ENCODE results near the gene ASB18.

ASB18 gene

DNA sequence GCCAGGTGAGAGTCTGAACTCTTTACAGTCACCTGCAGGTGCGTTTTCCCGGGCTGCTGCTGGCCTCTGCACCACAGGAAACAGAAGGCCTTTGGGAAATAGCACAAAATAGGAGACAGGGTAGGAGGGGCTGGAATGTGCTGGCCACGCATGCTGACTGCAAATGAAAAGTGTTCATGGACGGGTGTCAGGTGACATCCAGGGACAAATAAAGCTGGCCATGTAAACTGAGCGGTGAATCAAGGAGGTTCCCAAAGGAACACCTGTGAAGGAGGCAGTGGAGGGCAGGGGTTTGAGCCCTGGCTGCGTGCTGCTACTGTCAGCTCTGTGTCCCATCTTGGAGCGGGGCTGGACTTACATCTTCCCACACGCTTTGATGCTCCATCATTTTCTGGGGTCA, 53.7 kb downstream of the ASB18 start:
- Histone ChIP-seq H3K4me1 (ENCODE audit: control insufficient read depth, low read length) (no peaks in the 10 kb centered on the region), H3K36me3 (ENCODE audit: control insufficient read depth, low read length) (no peaks in the 10 kb centered on the region), H3K27ac (ENCODE audit: low read depth, low read length) (no peak overlapping the region), H3K79me2 (ENCODE audit: control insufficient read depth, low read length) (no peaks in the 10 kb centered on the region), H3F3A (ENCODE audit: control insufficient read depth, insufficient read depth) (no peaks in the 10 kb centered on the region), H4K20me1 (ENCODE audit: control insufficient read depth, insufficient read depth, low read depth, low read length) (no peaks in the 10 kb centered on the region), H3K4me2 (ENCODE audit: low read length) (no peak overlapping the region), H3K9me2 (replicated peaks; ENCODE audit: control insufficient read depth, low read length) (no peaks in the 10 kb centered on the region), H3K4me3 (ENCODE audit: low read length) (no peak overlapping the region), H3K9me3 (ENCODE audit: control insufficient read depth, insufficient read depth, low read length) (no peaks in the 10 kb centered on the region), H3K27me3 (ENCODE audit: control insufficient read depth, low read length) (no peaks in the 10 kb centered on the region)
- TF ChIP-seq, protein P1, sequence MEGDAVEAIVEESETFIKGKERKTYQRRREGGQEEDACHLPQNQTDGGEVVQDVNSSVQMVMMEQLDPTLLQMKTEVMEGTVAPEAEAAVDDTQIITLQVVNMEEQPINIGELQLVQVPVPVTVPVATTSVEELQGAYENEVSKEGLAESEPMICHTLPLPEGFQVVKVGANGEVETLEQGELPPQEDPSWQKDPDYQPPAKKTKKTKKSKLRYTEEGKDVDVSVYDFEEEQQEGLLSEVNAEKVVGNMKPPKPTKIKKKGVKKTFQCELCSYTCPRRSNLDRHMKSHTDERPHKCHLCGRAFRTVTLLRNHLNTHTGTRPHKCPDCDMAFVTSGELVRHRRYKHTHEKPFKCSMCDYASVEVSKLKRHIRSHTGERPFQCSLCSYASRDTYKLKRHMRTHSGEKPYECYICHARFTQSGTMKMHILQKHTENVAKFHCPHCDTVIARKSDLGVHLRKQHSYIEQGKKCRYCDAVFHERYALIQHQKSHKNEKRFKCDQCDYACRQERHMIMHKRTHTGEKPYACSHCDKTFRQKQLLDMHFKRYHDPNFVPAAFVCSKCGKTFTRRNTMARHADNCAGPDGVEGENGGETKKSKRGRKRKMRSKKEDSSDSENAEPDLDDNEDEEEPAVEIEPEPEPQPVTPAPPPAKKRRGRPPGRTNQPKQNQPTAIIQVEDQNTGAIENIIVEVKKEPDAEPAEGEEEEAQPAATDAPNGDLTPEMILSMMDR (IDR thresholded peaks at IDR 0.05; ENCODE audit: low read depth, low read length, poor library complexity, severe bottlenecking), result no peak
- TF ChIP-seq EZH2phosphoT487 (IDR thresholded peaks at IDR 0.05; ENCODE audit: borderline replicate concordance, low read length), result no peak

DNA sequence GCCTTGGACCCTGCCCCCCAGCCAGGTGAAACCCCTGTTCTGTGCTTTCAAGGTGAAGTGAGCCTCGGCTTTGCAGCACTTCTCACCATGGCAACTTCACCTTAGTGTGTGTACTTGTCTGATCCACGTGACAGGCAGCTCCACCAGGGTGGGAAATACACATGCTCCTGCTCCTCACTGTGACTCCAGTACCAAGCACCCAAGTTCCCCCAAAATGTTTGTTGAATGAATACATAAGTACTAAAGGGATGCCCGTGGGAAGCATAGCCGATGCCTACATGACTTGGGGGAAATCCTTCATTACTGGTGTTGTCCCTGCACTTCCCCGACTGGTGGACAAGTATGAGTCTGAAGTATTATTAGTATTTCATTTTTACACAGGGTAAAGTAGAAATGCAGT, 54.2 kb downstream of the ASB18 start:
- H3K9me2 ChIP-seq (replicated peaks; ENCODE audit: control insufficient read depth, low read length), result no peaks in the 10 kb centered on the region
- no peaks in the 10 kb centered on the region for H3K9me3 ChIP-seq (ENCODE audit: control insufficient read depth, insufficient read depth, low read length)
- no peaks in the 10 kb centered on the region for H4K20me1 ChIP-seq (ENCODE audit: control insufficient read depth, insufficient read depth, low read depth, low read length)
- H3K4me2 ChIP-seq (ENCODE audit: low read length), result no peak overlapping the region
- TF ChIP-seq, protein P1 (IDR thresholded peaks at IDR 0.05; ENCODE audit: low read depth, low read length, poor library complexity, severe bottlenecking), result no peak
- no peak for TF ChIP-seq EZH2phosphoT487 (IDR thresholded peaks at IDR 0.05; ENCODE audit: borderline replicate concordance, low read length)
- no peaks in the 10 kb centered on the region for H3K4me1 ChIP-seq (ENCODE audit: control insufficient read depth, low read length)
- H3K36me3 ChIP-seq (ENCODE audit: control insufficient read depth, low read length), result no peaks in the 10 kb centered on the region
- H3F3A ChIP-seq (ENCODE audit: control insufficient read depth, insufficient read depth), result no peaks in the 10 kb centered on the region
- H3K27me3 ChIP-seq (ENCODE audit: control insufficient read depth, low read length), result no peaks in the 10 kb centered on the region
- H3K79me2 ChIP-seq (ENCODE audit: control insufficient read depth, low read length), result no peaks in the 10 kb centered on the region
- H3K4me3 ChIP-seq (ENCODE audit: low read length), result no peak overlapping the region
- H3K27ac ChIP-seq (ENCODE audit: low read depth, low read length), result no peak overlapping the region

DNA sequence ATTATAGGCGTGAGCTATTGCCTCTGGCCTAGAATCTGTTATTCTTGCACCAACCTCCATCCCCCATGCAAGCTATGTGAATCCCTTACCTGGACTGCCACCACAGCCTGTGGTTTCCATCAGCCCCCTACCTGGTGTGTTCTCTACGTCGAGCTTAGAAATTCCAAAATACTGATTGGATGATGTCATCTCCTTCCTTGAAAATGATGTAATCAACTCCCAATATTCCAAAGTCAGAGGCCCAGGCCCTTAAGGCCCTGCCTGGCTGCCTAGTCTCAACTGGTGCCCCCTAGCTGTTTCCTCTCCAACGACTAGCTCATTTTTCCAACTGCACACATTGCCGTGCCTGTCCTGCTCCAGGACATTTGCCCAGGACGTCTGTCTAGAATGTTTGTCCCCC, 54.7 kb downstream of the ASB18 start:
- Histone ChIP-seq H3K36me3 (ENCODE audit: control insufficient read depth, low read length) (no peaks in the 10 kb centered on the region), H3K4me3 (ENCODE audit: low read length) (no peak overlapping the region), H4K20me1 (ENCODE audit: control insufficient read depth, insufficient read depth, low read depth, low read length) (no peaks in the 10 kb centered on the region), H3K9me2 (replicated peaks; ENCODE audit: control insufficient read depth, low read length) (no peaks in the 10 kb centered on the region), H3K9me3 (ENCODE audit: control insufficient read depth, insufficient read depth, low read length) (no peaks in the 10 kb centered on the region), H3K4me2 (ENCODE audit: low read length) (no peak overlapping the region), H3K27ac (ENCODE audit: low read depth, low read length) (no peak overlapping the region), H3F3A (ENCODE audit: control insufficient read depth, insufficient read depth) (no peaks in the 10 kb centered on the region), H3K79me2 (ENCODE audit: control insufficient read depth, low read length) (no peaks in the 10 kb centered on the region), H3K4me1 (ENCODE audit: control insufficient read depth, low read length) (no peaks in the 10 kb centered on the region), H3K27me3 (ENCODE audit: control insufficient read depth, low read length) (no peaks in the 10 kb centered on the region)
- TF ChIP-seq, protein P1 (IDR thresholded peaks at IDR 0.05; ENCODE audit: low read depth, low read length, poor library complexity, severe bottlenecking), result no peak
- no peak for TF ChIP-seq EZH2phosphoT487 (IDR thresholded peaks at IDR 0.05; ENCODE audit: borderline replicate concordance, low read length)
